Measurements from ENCODE around the gene MX2. TPM values are rescaled to one million over a fixed set of nuclear protein-coding genes. Genes with fewer than 3 reads are reported as not detected.

The MX2 gene
- total and polyA plus RNA-seq, 2 donors (not counting 3 experiments of a cell fraction or from before 2014, with no cell fraction given): 0.01 TPM; not detected in 1

DNA sequence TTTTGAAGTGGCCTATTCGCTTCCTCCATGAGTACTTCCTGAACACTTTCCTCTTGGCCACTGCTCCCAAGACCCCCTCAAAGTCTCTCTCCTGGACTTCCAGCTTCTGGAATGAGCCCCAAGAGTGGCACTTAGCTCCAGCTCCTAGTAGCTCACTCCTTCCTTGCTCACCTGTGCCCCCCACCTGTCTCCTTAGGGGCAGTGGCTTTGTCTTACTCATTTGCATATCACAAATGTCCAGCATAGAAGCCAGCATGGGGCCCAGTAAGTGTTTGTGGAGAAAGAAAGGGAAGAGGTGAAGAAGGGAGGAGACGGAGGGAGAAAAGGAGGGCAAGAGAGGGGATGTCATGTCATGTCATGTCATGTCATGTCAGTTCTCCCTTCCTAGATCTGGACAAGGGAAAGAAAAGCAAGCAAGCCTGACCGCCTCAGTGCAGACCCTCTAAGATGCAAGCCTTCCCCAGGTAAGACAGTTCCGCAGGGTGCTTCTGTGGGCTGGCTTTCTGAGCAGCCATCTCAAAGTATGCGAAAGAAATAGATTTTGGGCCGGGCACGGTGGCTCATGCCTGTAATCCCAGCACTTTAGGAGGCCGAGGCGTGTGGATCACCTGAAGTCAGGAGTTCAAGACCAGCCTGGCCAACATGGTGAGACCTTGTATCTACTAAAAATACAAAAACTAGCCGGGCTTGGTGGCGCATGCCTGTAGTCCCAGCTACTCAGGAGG is 57.3 kb downstream of the MX2 start:
- Histone ChIP-seq H3K27me3 (ENCODE audit: control insufficient read depth in 2 of 2, insufficient read depth in 2 of 2, low read length in 2 of 2) (no peaks in the 10 kb centered on the region), H2AFZ (ENCODE audit: low read depth, low read length) (no peak overlapping the region), H3K9ac (replicated peaks; ENCODE audit: extremely low read depth, insufficient read depth, low read length) (no peak overlapping the region), H4K20me1 (replicated peaks; ENCODE audit: control insufficient read depth, extremely low read depth, insufficient read depth, low read length) (no peaks in the 10 kb centered on the region), H3K4me3 (replicated peaks in 1 of 3; ENCODE audit: insufficient read depth in 1 of 3, low read depth in 1 of 3, low read length in 3 of 3) (no peak overlapping the region), H3K79me2 (ENCODE audit: control insufficient read depth, insufficient read depth, low read length) (no peaks in the 10 kb centered on the region), H3K27ac (ENCODE audit: insufficient read depth, low read depth, low read length) (no peak overlapping the region), H3K4me2 (ENCODE audit: insufficient read depth, low read length) (no peak overlapping the region), H3K4me1 (ENCODE audit: control insufficient read depth, extremely low read depth, insufficient read depth, low read length) (no peaks in the 10 kb centered on the region), H3K36me3 (ENCODE audit: control insufficient read depth in 2 of 2, extremely low read depth in 1 of 2, insufficient read depth in 2 of 2, low read length in 2 of 2) (no peaks in the 10 kb centered on the region), H3K9me3 (replicated peaks; ENCODE audit: control insufficient read depth, insufficient read depth, low read length) (no peaks in the 10 kb centered on the region), H3K9me1 (replicated peaks; ENCODE audit: control insufficient read depth, extremely low read depth, insufficient read depth, low read length) (no peaks in the 10 kb centered on the region)
- FAIRE-seq (no peak), DNase-seq (ENCODE audit: low read depth, low spot score) (no peak)
- intact Hi-C loops (cut with micrococcal nuclease) (no loop called here), dilution Hi-C loops (cut with MboI; ENCODE audit: extremely low pct_ligation_motif_present, low sequenced_read_pairs) (no loop called here)
- TF ChIP-seq MYC (IDR thresholded peaks at IDR 0.05; ENCODE audit: low read depth, low read length): no peak
- TF ChIP-seq, protein P1, sequence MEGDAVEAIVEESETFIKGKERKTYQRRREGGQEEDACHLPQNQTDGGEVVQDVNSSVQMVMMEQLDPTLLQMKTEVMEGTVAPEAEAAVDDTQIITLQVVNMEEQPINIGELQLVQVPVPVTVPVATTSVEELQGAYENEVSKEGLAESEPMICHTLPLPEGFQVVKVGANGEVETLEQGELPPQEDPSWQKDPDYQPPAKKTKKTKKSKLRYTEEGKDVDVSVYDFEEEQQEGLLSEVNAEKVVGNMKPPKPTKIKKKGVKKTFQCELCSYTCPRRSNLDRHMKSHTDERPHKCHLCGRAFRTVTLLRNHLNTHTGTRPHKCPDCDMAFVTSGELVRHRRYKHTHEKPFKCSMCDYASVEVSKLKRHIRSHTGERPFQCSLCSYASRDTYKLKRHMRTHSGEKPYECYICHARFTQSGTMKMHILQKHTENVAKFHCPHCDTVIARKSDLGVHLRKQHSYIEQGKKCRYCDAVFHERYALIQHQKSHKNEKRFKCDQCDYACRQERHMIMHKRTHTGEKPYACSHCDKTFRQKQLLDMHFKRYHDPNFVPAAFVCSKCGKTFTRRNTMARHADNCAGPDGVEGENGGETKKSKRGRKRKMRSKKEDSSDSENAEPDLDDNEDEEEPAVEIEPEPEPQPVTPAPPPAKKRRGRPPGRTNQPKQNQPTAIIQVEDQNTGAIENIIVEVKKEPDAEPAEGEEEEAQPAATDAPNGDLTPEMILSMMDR (IDR thresholded peaks at IDR 0.05; ENCODE audit: extremely low read depth in 1 of 2, insufficient read depth in 1 of 2, low read depth in 1 of 2, low read length in 2 of 2): no peak
- TF ChIP-seq POLR2AphosphoS5 (IDR thresholded peaks at IDR 0.05; ENCODE audit: insufficient read depth, low read depth, low read length): no peak
- TF ChIP-seq EZH2 (IDR thresholded peaks at IDR 0.05; ENCODE audit: borderline replicate concordance, low read depth, low read length, severe bottlenecking): no peak
- TF ChIP-seq, protein P2, sequence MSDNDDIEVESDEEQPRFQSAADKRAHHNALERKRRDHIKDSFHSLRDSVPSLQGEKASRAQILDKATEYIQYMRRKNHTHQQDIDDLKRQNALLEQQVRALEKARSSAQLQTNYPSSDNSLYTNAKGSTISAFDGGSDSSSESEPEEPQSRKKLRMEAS (IDR thresholded peaks at IDR 0.05; ENCODE audit: insufficient read depth, insufficient read length): no peak
- TF ChIP-seq JUN (IDR thresholded peaks at IDR 0.05; ENCODE audit: borderline replicate concordance, insufficient read depth, insufficient read length, low read depth): no peak
- no peak for TF ChIP-seq POLR2A (IDR thresholded peaks at IDR 0.05; ENCODE audit: low read depth, low read length)
- no peak for TF ChIP-seq GATA2 (IDR thresholded peaks at IDR 0.05; ENCODE audit: insufficient read depth, insufficient read length, low read depth, low read length)
- no peak for TF ChIP-seq FOS (IDR thresholded peaks at IDR 0.05; ENCODE audit: borderline replicate concordance, insufficient read depth, low read length)
- BruUV-seq (replicated peaks): no TSS peak
- POLR2A ChIA-PET: no interaction called here
- CTCF ChIA-PET: interaction anchor here (1.3 kb wide), 1 partner anchor 10 kb away, joined by 4 read pairs; no protein-coding TSS in a partner anchor

All from endothelial cell of umbilical vein (primary cell).